NCI-H146 treated with DMSO at 0.1 percent for 48 hours (cell line): ENCODE results near the gene CRB2.

Experiments
- DNase-seq: peaks from one replicate; lab custom pipeline; 2025; ENCODE audit not compliant: unreplicated experiment; lab: John Stamatoyannopoulos, UW

Gene CRB2

DNA sequence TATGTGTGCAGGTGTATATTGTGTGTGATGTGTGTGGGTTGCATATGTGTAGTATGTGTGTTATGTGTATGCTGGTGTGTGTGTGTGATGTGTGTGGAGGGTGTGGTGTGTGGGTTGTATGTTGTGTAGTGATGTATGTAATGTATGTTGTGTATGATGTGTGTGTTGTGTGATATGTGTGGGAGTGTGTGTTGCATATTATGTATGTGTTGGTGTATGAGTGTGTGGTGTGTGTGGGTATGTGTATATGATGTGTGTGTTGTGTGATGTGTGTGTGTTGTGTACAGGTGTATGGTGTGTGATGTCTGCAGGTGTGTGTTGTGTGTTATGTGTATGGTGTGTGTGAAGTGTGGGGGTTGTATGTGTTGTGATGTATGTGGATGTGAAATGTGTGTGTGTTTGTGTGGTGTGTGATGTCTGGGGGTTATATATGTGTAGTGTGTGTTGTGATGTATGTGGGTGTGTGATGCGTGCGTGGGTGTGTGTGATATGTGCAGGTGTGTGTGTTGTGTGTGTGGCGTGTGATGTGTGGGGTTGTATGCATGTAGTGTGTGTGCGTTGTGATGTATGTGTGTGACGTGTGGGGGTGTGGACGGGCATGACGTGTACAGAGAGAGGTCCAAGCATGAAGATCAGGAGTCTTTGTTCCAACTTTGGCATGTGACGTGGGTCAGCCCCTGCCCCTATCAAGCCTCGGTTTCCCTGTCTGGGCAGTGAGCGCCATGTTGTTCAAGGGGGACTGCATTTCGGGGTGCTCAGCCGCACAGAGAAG, 8.5 kb upstream of the CRB2 start:
- no peak for DNase-seq

DNA sequence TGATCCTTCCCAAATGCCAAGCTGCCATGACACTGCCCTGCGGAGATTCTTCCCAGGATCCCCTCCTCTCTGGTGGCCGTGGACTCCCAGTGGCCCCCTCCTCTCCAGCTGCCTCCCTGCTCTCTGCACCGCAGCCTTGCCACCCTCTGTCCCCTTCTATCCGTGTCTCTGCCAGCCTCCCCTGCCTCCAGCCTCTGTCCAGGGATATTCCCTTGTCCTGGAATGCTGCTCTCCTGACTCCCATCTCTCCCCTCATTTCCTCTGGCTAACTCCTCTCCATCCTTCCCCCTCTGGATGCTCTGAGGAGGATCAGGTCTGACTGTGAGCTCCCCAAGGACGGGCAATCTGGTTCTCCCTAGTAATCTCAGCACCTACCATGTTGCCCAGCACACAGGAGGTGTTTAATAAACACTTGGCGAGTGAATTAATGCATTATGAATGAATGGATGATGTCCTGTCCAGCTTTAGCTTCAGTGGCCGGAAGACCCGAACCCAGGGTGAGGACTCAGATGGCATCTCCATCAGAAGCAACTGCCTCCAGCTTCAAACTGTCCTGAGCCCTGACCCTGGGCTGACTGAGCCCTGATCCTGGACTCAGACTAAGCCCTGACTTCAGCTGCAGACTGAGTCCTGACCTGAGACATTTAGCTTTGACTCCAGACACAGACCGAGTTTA, 7.5 kb upstream of the CRB2 start:
- no peak for DNase-seq

DNA sequence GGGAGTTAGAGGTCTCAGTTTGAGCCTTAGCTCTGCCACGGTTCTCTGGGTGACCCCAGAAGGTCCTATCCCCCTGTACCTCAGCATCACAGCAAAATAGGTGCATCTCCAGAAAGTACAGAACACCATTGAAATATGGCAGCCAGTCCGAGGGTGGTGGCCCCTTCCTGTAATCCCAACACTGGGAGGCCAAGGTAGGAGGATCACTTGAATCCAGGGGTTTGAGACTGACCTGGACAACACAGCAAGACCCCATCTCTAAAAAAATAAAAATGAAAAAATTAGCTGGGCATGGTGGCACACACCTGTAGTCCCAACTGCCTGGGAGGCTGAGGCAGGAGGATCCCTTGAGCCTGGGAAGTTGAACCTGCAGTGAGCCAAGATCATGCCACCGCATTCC, 7.0 kb upstream of the CRB2 start:
- no peak for DNase-seq

DNA sequence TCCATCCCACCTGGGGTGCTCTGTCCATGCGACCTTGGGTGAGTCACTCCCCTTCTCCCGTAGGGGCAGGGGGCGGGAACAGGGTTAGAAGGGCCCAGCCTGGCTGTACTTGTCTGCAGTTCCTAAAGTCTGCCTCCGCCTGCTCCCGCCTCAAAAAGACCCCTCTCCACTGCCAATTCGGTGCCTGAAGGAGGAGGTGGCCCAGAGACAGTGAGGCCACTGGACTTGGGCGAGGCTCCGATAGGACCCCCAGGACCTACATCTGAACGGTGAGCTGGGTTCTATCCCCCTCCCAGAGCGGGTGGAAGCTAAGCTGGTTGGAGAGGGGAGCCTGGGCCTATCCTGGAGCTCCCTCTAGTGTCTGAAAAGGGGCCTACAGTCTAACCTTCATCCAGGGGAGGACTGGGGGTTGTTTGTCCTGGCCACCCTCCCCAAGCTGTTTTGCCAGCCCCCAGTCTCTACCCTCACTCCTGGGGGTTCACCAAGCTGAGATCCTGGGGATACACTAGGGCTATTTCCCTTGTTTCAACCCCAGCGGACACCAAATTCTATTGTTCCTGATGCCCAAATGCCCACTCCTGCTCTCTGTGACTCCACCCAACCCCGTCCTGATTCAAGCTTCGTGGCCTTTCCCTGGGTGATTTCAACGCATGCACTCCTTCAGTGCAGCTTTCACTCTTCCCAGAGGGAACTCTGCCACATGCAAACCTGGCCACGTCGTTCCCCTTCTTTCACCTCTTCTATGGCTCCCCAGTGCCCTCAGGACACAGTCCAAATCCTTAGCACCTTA, 6.1 kb upstream of the CRB2 start:
- peak; percentile 8 for DNase-seq

- no peak for DNase-seq
These were observed 5.2 kb upstream of the CRB2 start for GRCh38 chr9:123350590-123351310.

DNA sequence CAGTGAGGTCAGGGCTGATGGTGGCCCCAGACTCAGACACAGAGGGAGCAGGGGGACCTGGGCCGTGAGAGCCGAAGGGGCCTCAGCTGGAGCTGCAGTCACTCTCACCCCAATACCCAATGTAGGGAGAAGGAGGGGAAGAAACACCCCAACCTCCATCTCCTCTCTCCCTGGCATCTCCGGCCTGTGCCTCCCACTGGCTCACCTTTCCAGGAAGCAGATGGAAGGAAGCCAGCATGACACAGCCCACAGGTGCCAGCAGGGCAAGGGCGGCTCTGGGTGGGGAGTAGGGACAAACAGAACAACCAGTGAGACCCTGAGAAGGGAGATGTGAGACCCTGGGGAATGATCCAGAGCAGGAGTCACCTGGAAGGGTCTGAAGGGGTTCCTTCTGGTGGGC, 3.0 kb upstream of the CRB2 start:
- no peak for DNase-seq

- no peak for DNase-seq
These were observed 1.9 kb upstream of the CRB2 start for GRCh38 chr9:123353984-123354591.

GRCh38 chr9:123354806-123355508, 1.0 kb upstream of the CRB2 start:
- no peak for DNase-seq

DNA sequence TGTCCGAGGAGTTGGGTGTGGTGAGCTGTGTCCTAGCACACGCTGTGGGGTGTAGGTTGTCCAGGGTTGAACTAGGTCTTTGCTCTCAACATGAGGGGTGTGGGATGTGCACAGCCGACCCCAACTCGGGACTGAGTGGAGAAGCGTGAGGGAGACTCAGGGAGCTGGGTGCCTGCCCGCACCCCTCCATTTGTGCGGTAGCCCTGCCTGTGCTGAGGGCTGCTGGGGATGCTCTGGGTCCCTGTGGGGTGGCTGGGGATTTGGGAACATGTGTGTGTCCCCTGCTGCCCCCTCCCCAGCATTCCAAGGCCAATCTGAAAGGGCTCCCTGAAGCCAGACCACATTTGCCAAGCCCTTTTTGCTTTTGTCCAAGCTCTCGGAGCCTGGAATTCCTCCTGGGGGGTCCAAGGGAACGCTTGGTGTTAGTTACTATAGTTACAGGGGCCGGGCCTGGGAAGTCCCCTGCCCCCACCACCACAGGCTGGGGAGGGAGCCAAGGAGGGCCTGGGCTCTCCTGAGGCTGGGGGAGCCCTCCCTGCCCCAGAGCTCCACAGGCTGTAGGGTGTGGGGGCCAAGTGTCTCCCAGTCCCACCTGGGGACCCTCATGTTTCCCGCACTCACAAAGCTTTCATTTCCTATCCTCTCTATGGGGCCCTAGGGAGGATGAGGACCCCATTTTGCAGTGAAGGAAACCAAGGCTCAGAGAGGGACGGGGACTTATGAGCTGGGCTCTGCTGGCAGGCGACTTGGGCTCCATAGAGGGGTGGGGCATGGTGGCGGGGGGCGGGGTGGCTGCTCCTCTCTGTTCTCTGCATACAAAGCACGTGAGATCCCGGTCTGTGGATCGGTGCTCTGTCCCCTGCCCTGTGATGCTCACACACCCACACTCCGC, 1.1 kb downstream of the CRB2 start:
- DNase-seq, result no peak

DNA sequence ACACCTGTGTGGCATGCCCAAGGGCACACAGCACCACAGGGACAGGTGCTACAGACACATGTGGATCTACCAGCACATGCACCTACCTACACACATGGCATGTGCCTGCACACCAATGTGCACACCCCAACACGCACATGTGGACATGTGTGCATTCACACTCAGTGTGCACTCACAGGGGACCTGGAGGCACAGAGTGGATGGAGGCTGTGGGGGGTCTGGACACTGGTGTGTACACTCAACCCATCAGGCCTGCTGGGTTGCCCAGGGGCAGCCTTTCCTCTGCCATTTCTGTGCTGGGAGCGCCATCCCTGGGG, 1.7 kb downstream of the CRB2 start:
- no peak for DNase-seq

DNA sequence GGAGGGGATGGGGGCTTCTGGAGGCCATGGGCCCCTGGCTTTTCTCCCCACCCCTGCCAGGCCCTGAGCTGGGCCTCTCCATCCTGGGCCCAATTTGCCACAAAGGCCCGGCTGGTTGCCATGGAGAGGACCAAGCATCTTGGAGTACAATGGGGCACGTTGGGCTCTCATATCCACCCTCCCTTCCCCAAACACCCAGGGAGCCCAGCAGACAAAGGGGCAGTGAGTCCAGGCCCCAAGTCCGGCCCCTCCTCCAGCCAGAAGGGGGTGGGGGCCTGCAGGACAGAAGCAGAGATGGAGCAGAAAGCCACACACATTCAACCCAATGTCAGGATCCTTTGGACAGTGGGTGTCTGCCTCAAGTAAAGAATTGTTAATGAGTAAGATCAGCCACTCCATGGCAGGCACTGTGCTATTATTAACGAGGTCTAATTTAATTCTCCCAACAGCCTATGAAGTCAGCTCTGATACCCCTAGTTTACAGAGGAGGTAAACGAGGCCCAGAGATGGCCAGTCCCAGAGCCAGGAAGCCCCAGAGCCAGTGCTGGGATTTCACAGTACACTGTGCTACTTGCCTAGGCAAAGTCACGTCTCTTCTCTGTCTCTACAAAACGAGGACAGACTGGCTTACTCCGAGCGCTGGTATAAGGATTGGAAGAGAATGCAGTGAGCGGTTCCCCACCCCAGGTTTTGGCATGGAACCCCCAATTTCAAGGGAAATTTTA, 2.3 kb downstream of the CRB2 start:
- no peak for DNase-seq

DNA sequence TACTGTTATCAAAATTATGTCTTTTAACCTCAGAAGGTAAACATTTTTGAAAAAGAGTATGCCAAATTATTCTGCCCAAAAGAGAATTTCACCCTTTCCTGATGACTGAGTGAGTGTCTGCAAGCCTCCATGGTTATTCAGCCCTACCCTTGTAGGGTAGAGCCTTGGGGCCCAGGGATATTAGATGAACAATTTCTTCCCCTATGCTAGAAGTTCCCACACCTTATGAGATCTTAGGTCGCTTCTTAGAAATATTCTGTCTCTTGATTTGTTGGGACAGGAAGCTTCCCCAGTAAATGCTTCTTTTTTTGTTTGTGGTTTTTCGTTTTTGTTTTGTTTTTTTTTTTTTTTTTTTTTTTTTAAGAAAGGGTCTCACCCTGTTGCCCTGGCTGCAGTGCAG, 3.1 kb downstream of the CRB2 start:
- DNase-seq, result no peak

GRCh38 chr9:123359546-123359945, 3.5 kb downstream of the CRB2 start:
- no peak for DNase-seq

- no peak for DNase-seq
These were observed 4.4 kb downstream of the CRB2 start for GRCh38 chr9:123360161-123361085.

- DNase-seq, result no peak
These were observed 5.2 kb downstream of the CRB2 start for GRCh38 chr9:123361086-123361730.

DNA sequence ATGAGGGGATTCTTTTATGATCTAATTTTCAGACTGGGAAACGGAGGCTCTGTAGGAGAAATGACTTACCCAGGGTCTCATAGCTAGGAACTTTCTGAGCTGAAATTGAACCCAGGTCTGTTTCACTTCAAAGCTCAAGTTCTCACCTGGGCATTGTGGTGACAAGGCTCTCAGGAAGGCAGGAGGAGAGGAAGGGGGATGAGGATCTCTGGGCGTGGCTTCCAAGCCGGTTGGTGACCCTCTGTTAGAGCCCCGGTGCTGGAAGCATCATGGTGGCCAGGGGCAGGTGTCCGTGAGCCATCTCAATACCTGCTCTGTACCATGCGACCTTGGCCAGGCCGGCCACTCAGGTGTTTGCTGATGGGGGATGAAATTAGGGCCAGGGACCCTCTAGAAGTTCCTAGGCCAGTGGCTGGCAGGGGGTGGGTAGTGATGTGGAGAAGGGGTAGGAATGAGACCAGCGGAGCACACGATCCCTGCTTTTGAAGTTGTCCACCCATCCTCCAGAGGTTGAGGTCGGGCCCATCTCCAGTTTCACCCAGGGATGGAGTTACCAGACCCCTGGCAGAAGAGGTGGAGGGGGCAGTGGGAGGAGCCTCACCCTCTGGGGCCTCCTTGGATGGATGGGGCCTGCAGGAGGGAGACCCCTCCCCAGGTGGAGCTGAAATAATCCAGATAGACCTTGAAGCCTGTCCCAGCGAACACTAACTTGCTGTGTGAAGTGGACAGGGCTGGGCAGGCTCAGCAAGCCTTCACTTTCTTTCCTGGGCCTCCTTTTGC, 5.9 kb downstream of the CRB2 start:
- DNase-seq, result no peak
